ENCODE results near the gene FCN3. TPM values are rescaled to one million over a fixed set of nuclear protein-coding genes. Genes with fewer than 3 reads are reported as not detected.

FCN3 gene
- total and polyA plus RNA-seq, 9 of the 15 experiments (the other 6 are each of a cell fraction or from before 2014, with no cell fraction given) = 0.49 TPM; not detected in 8

GRCh38 chr1:27388337-27389005, 13.8 kb upstream of the FCN3 start (continued):
- TF ChIP-seq ZNF511 (CRISPR knock-in tag; IDR thresholded peaks at IDR 0.05) = 0 out of 2 replicates have a peak, but pooled peaks have one; percentile 38
- 0 out of 2 replicates have a peak, but pooled peaks have one; percentile 34 for TF ChIP-seq KLF16 (IDR thresholded peaks at IDR 0.05)
- no peak for TF ChIP-seq ZNF766 (CRISPR knock-in tag; conservative IDR thresholded peaks at IDR 0.05)
- no peak for TF ChIP-seq ZNF57 (CRISPR knock-in tag; IDR thresholded peaks at IDR 0.05)
- TF ChIP-seq ZBED1 (IDR thresholded peaks at IDR 0.05) = no peak
- TF ChIP-seq, protein P1, sequence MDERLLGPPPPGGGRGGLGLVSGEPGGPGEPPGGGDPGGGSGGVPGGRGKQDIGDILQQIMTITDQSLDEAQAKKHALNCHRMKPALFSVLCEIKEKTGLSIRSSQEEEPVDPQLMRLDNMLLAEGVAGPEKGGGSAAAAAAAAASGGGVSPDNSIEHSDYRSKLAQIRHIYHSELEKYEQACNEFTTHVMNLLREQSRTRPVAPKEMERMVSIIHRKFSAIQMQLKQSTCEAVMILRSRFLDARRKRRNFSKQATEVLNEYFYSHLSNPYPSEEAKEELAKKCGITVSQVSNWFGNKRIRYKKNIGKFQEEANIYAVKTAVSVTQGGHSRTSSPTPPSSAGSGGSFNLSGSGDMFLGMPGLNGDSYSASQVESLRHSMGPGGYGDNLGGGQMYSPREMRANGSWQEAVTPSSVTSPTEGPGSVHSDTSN (CRISPR knock-in tag; IDR thresholded peaks at IDR 0.05; ENCODE audit: low read depth) = no peak
- TF ChIP-seq, protein P1 (tag; conservative IDR thresholded peaks at IDR 0.05; ENCODE audit: low read depth) = no peak
- no peak for TF ChIP-seq ZNF253 (CRISPR knock-in tag; conservative IDR thresholded peaks at IDR 0.05)
- TF ChIP-seq SIRT6 (IDR thresholded peaks at IDR 0.05; ENCODE audit: low read depth, low read length) = no peak
- TF ChIP-seq ZNF140 (CRISPR knock-in tag; IDR thresholded peaks at IDR 0.05) = no peak
- no peak for TF ChIP-seq NCOA6 (IDR thresholded peaks at IDR 0.05)
- TF ChIP-seq SAFB2 (IDR thresholded peaks at IDR 0.05; ENCODE audit: borderline replicate concordance, low read depth, low read length, severe bottlenecking) = no peak
- TF ChIP-seq, protein P2, sequence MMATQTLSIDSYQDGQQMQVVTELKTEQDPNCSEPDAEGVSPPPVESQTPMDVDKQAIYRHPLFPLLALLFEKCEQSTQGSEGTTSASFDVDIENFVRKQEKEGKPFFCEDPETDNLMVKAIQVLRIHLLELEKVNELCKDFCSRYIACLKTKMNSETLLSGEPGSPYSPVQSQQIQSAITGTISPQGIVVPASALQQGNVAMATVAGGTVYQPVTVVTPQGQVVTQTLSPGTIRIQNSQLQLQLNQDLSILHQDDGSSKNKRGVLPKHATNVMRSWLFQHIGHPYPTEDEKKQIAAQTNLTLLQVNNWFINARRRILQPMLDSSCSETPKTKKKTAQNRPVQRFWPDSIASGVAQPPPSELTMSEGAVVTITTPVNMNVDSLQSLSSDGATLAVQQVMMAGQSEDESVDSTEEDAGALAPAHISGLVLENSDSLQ (IDR thresholded peaks at IDR 0.05) = peak; percentile 38; the same call in 1 of the 2 replicates
- TF ChIP-seq CBX8 (IDR thresholded peaks at IDR 0.05; ENCODE audit: borderline replicate concordance, extremely low read depth, low read depth, low read length, poor library complexity, severe bottlenecking) = no peak
- peak; percentile 74 for TF ChIP-seq DEAF1 (CRISPR knock-in tag; IDR thresholded peaks at IDR 0.05)
- TF ChIP-seq ELF4 (CRISPR knock-in tag; IDR thresholded peaks at IDR 0.05) = peak; percentile 41; the same call in 1 of the 2 replicates
- no peak for TF ChIP-seq NCOA1 (IDR thresholded peaks at IDR 0.05; ENCODE audit: low read depth)
